HL-60 (cell line): ENCODE results near the gene TRAF3IP1.

Source experiments
- CTCF ChIP-seq: IDR thresholded peaks from one replicate; pipeline ENCODE4 v1.5.1; 2011; ENCODE audit warnings: low read length, control low read depth, inconsistent platforms; ENCODE audit not compliant: insufficient read depth
- GABPA ChIP-seq: IDR thresholded peaks from 2 replicates; pipeline ENCODE4 v1.6.1; 2012; ENCODE audit warnings: low read depth
- POLR2AphosphoS5 ChIP-seq: IDR thresholded peaks from 2 replicates; pipeline ENCODE4 v1.6.1; 2012; ENCODE audit warnings: low read depth
- REST ChIP-seq: IDR thresholded peaks from 2 replicates; pipeline ENCODE4 v1.6.1; 2012; ENCODE audit warnings: low read depth; ENCODE audit not compliant: insufficient replicate concordance
- SPI1 ChIP-seq: IDR thresholded peaks from 2 replicates; pipeline ENCODE4 v1.6.1; 2012; ENCODE audit warnings: low read depth, mild to moderate bottlenecking, borderline replicate concordance

GRCh38 chr2:238404406-238405216 is 84.3 kb downstream of the TRAF3IP1 start:
- TF ChIP-seq CTCF (no peak), REST (no peak), POLR2AphosphoS5 (no peak), GABPA (no peak), SPI1 (no peak)
